Measurements from ENCODE around the gene PPT1.
"Not testable (repeated sequence)": the region's sequence is repeated elsewhere in the genome, so short reads cannot be mapped to it uniquely, and the experiment has no call there.

Gene PPT1

DNA sequence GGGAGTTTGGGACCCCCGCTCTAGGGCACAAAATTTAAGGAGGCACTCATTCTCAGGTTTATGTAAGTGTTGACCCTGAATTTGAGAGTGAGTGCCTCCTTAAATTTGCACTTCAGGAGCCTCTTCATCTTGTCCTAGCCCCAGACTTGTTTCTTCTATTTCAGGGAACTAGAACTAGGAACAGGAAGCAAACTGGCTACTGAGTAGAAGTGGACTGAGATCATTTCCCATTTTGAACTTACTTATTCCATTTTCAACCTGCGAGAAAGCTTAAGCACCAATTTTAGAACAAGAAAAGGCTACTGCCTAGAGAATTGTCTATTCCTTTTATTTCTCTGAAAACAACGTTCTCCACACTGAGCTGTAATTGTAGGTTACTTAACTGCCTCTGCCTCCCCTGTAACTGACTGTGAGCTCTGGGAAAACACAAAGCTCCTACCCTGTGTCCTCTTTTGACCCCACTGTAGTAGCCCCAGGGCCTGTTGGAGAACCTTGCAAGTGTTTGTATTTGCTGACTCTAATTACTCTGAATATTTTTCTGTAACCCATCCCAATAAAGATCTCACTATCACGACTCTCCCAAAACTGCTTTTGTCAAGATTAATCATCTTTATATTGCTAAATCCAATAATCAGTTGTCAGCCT is 2.5 kb downstream of the PPT1 start:
- Histone ChIP-seq H3K4me3 (ENCODE audit: low read depth in 1 of 5, low read length in 5 of 5) (no peak overlapping the region), H3K9ac (ENCODE audit: low read length in 5 of 5) (no peak overlapping the region), H3K27me3 (ENCODE audit: control insufficient read depth in 5 of 5, insufficient read depth in 4 of 5, low read length in 5 of 5) (no peaks in the 10 kb centered on the region), H3K27ac (ENCODE audit: low read depth, low read length) (no peak overlapping the region), H3K36me3 (ENCODE audit: control insufficient read depth in 5 of 5, insufficient read depth in 5 of 5, low read length in 5 of 5) (peaks cover 17 to 23% (median 21%) of the 10 kb centered on the region in 5 donors), H3K4me1 (ENCODE audit: control insufficient read depth in 5 of 5, insufficient read depth in 5 of 5, low read length in 5 of 5) (peaks cover 0 to 26% (median 14%) of the 10 kb centered on the region in 5 donors), H3K9me3 (ENCODE audit: control insufficient read depth in 5 of 5, low read length in 5 of 5) (no peaks in the 10 kb centered on the region)

DNA sequence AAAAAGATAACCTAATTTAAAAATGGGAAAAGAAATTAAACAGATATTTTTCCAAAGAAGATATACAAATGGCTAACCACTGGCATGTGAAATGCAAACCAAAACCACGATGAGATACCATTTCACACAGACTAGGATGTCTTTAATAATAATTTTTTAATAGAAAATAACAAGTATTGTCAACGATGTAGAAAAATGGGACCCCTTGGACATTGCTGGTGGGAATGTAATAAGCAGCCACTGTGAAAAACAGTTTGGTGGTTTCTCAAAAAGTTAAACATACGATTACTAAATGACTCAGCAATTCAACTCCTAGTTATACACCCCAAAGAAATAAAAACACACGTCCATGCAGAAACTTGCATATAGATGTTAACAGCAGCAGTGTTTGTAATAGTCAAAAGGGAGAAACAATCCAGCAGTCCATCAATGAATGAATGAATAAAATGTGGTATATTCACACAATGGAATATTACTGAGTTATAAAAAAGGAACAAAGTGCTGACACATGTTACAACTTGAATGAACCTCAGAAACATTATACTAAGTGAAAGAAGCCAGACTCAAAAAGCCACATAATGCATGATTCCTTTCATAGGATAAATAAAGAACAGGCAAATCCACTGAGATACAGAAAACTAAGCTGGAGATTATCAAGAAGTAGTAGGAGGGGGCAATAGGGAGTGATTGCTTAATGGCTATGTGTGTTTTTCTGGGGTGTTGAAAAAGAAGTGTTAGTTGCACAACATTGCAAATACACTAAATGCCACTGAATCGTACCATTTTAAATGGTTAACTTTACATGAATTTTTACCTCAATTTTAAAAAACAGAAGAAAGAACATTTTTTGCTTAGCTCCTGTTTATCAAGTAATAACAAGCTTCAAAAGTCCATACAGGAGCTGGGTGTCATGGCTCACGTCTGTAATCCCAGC is 4.1 kb downstream of the PPT1 start:
- Histone ChIP-seq H3K4me3 (ENCODE audit: low read depth in 1 of 5, low read length in 5 of 5) (no peak overlapping the region), H3K36me3 (ENCODE audit: control insufficient read depth in 5 of 5, insufficient read depth in 5 of 5, low read length in 5 of 5) (peaks cover 21 to 36% (median 31%) of the 10 kb centered on the region in 5 donors), H3K27me3 (ENCODE audit: control insufficient read depth in 5 of 5, insufficient read depth in 4 of 5, low read length in 5 of 5) (no peaks in the 10 kb centered on the region), H3K4me1 (ENCODE audit: control insufficient read depth in 5 of 5, insufficient read depth in 5 of 5, low read length in 5 of 5) (peaks cover 0 to 26% (median 14%) of the 10 kb centered on the region in 5 donors), H3K9ac (ENCODE audit: low read length in 5 of 5) (no peak overlapping the region), H3K27ac (ENCODE audit: low read depth, low read length) (no peak overlapping the region), H3K9me3 (ENCODE audit: control insufficient read depth in 5 of 5, low read length in 5 of 5) (no peaks in the 10 kb centered on the region)

DNA sequence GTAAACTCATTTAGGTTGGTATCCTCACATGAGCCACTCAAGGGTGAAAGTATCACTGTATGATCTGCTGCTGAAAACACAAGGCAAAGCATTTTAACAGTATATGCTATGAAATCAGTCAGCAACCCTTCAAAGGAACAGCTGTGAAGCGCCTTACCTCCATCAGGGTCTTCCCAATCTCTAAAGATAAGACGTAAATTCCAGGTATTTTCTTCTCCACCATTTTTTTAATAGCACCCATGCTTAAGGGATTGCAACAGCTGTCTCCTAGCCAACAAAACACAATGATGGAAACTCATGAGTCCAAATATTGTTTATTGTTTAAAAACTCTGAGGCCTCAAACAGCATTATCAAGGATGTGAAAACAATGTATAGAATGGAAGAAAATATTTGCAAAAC is 4.8 kb downstream of the PPT1 start:
- no peak overlapping the region for H3K27ac ChIP-seq (ENCODE audit: low read depth, low read length)
- H3K27me3 ChIP-seq (ENCODE audit: control insufficient read depth in 5 of 5, insufficient read depth in 4 of 5, low read length in 5 of 5): no peaks in the 10 kb centered on the region

GRCh38 chr1:40090652-40091355 is 6.2 kb downstream of the PPT1 start:
- Histone ChIP-seq H3K9ac (ENCODE audit: low read length in 5 of 5) (peak overlapping the region in 1 of 5 donors; percentile 2), H3K9me3 (ENCODE audit: control insufficient read depth in 5 of 5, low read length in 5 of 5) (no peaks in the 10 kb centered on the region), H3K4me1 (ENCODE audit: control insufficient read depth in 5 of 5, insufficient read depth in 5 of 5, low read length in 5 of 5) (peaks cover 0 to 12% (median 0%) of the 10 kb centered on the region in 5 donors), H3K27ac (ENCODE audit: low read depth, low read length) (no peak overlapping the region), H3K4me3 (ENCODE audit: low read depth in 1 of 5, low read length in 5 of 5) (no peak overlapping the region), H3K27me3 (ENCODE audit: control insufficient read depth in 5 of 5, insufficient read depth in 4 of 5, low read length in 5 of 5) (no peaks in the 10 kb centered on the region), H3K36me3 (ENCODE audit: control insufficient read depth in 5 of 5, insufficient read depth in 5 of 5, low read length in 5 of 5) (peaks cover 25 to 57% (median 46%) of the 10 kb centered on the region in 5 donors)

More for the DNA sequence above, 4.8 kb downstream of the PPT1 start:
- H3K36me3 ChIP-seq (ENCODE audit: control insufficient read depth in 5 of 5, insufficient read depth in 5 of 5, low read length in 5 of 5): peaks cover 25 to 43% (median 36%) of the 10 kb centered on the region in 5 donors
- H3K9me3 ChIP-seq (ENCODE audit: control insufficient read depth in 5 of 5, low read length in 5 of 5): no peaks in the 10 kb centered on the region
- H3K4me1 ChIP-seq (ENCODE audit: control insufficient read depth in 5 of 5, insufficient read depth in 5 of 5, low read length in 5 of 5): peaks cover 0 to 21% (median 10%) of the 10 kb centered on the region in 5 donors
- H3K4me3 ChIP-seq (ENCODE audit: low read depth in 1 of 5, low read length in 5 of 5): no peak overlapping the region
- H3K9ac ChIP-seq (ENCODE audit: low read length in 5 of 5): no peak overlapping the region

GRCh38 chr1:40084750-40085149 is 12.3 kb downstream of the PPT1 start:
- Histone ChIP-seq H3K4me1 (ENCODE audit: control insufficient read depth in 5 of 5, insufficient read depth in 5 of 5, low read length in 5 of 5) (peaks cover 0 to 11% (median 4%) of the 10 kb centered on the region in 5 donors), H3K4me3 (ENCODE audit: low read depth in 1 of 5, low read length in 5 of 5) (peak overlapping the region in 1 of 5 donors; percentile 29), H3K36me3 (ENCODE audit: control insufficient read depth in 5 of 5, insufficient read depth in 5 of 5, low read length in 5 of 5) (peaks cover 11 to 49% (median 30%) of the 10 kb centered on the region in 5 donors)
- not testable (repeated sequence) for H3K27ac ChIP-seq (ENCODE audit: low read depth, low read length); H3K27me3 ChIP-seq (ENCODE audit: control insufficient read depth in 5 of 5, insufficient read depth in 4 of 5, low read length in 5 of 5); H3K9me3 ChIP-seq (ENCODE audit: control insufficient read depth in 5 of 5, low read length in 5 of 5); H3K9ac ChIP-seq (ENCODE audit: low read length in 5 of 5)

DNA sequence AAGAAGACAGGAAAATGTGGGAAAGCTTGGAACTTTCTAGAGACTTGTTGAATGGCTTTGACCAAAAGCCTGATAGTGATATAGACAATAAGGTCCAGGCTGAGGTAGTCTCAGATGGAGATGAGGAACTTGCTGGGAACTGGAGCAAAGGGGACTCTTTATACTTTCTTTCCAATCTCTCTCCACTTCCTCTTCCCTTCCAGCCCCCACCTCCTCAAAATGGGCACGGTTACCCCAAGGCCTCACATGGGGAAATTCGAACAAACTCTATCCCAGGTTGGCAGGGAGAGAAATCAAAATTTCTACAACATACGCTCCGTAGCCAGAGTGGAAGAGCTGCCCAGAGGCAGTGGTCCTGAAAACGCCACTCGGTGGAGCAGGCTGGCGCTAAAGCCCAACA is 15.2 kb downstream of the PPT1 start:
- Histone ChIP-seq H3K4me1 (ENCODE audit: control insufficient read depth in 5 of 5, insufficient read depth in 5 of 5, low read length in 5 of 5) (peaks cover 1 to 19% (median 11%) of the 10 kb centered on the region in 5 donors), H3K9me3 (ENCODE audit: control insufficient read depth in 5 of 5, low read length in 5 of 5) (no peaks in the 10 kb centered on the region), H3K27ac (ENCODE audit: low read depth, low read length) (no peak overlapping the region), H3K36me3 (ENCODE audit: control insufficient read depth in 5 of 5, insufficient read depth in 5 of 5, low read length in 5 of 5) (peaks cover 3 to 34% (median 17%) of the 10 kb centered on the region in 5 donors), H3K27me3 (ENCODE audit: control insufficient read depth in 5 of 5, insufficient read depth in 4 of 5, low read length in 5 of 5) (no peaks in the 10 kb centered on the region), H3K9ac (ENCODE audit: low read length in 5 of 5) (no peak overlapping the region), H3K4me3 (ENCODE audit: low read depth in 1 of 5, low read length in 5 of 5) (peak overlapping the region in 1 of 5 donors; percentile 22)

- Histone ChIP-seq H3K27ac (ENCODE audit: low read depth, low read length) (no peak overlapping the region), H3K9me3 (ENCODE audit: control insufficient read depth in 5 of 5, low read length in 5 of 5) (no peaks in the 10 kb centered on the region), H3K27me3 (ENCODE audit: control insufficient read depth in 5 of 5, insufficient read depth in 4 of 5, low read length in 5 of 5) (no peaks in the 10 kb centered on the region), H3K4me3 (ENCODE audit: low read depth in 1 of 5, low read length in 5 of 5) (no peak overlapping the region), H3K9ac (ENCODE audit: low read length in 5 of 5) (peak overlapping the region in 1 of 5 donors; percentile 10), H3K4me1 (ENCODE audit: control insufficient read depth in 5 of 5, insufficient read depth in 5 of 5, low read length in 5 of 5) (peaks cover 1 to 25% (median 15%) of the 10 kb centered on the region in 5 donors), H3K36me3 (ENCODE audit: control insufficient read depth in 5 of 5, insufficient read depth in 5 of 5, low read length in 5 of 5) (peaks cover 2 to 28% (median 10%) of the 10 kb centered on the region in 5 donors)
These were observed 17.2 kb downstream of the PPT1 start for GRCh38 chr1:40079774-40080400.

GRCh38 chr1:40078512-40079333 is 18.3 kb downstream of the PPT1 start:
- Histone ChIP-seq H3K27me3 (ENCODE audit: control insufficient read depth in 5 of 5, insufficient read depth in 4 of 5, low read length in 5 of 5) (no peaks in the 10 kb centered on the region), H3K9ac (ENCODE audit: low read length in 5 of 5) (no peak overlapping the region), H3K4me3 (ENCODE audit: low read depth in 1 of 5, low read length in 5 of 5) (no peak overlapping the region), H3K36me3 (ENCODE audit: control insufficient read depth in 5 of 5, insufficient read depth in 5 of 5, low read length in 5 of 5) (peaks cover 4 to 28% (median 16%) of the 10 kb centered on the region in 5 donors), H3K4me1 (ENCODE audit: control insufficient read depth in 5 of 5, insufficient read depth in 5 of 5, low read length in 5 of 5) (peaks cover 1 to 23% (median 13%) of the 10 kb centered on the region in 5 donors), H3K9me3 (ENCODE audit: control insufficient read depth in 5 of 5, low read length in 5 of 5) (no peaks in the 10 kb centered on the region), H3K27ac (ENCODE audit: low read depth, low read length) (no peak overlapping the region)

GRCh38 chr1:40076895-40077312 is 20.1 kb downstream of the PPT1 start:
- no peak overlapping the region for H3K4me3 ChIP-seq (ENCODE audit: low read depth in 1 of 5, low read length in 5 of 5)
- H3K9ac ChIP-seq (ENCODE audit: low read length in 5 of 5): peak overlapping the region in 2 of 5 donors; percentile 13 to 43
- no peaks in the 10 kb centered on the region for H3K27me3 ChIP-seq (ENCODE audit: control insufficient read depth in 5 of 5, insufficient read depth in 4 of 5, low read length in 5 of 5)
- no peaks in the 10 kb centered on the region for H3K9me3 ChIP-seq (ENCODE audit: control insufficient read depth in 5 of 5, low read length in 5 of 5)
- H3K36me3 ChIP-seq (ENCODE audit: control insufficient read depth in 5 of 5, insufficient read depth in 5 of 5, low read length in 5 of 5): peaks cover 23 to 44% (median 31%) of the 10 kb centered on the region in 5 donors
- H3K27ac ChIP-seq (ENCODE audit: low read depth, low read length): peak overlapping the region; percentile 85
- peaks cover 1 to 23% (median 13%) of the 10 kb centered on the region in 5 donors for H3K4me1 ChIP-seq (ENCODE audit: control insufficient read depth in 5 of 5, insufficient read depth in 5 of 5, low read length in 5 of 5)
